Epithelial cell of prostate (primary cell): ENCODE measurements around the gene PPM1G.
"Not testable (repeated sequence)": the region's sequence is repeated elsewhere in the genome, so short reads cannot be mapped to it uniquely, and the experiment has no call there.

ENCODE experiments used
- DNase-seq: peaks from one replicate; pipeline ENCODE4 v3.0.0-alpha.2; 2011; ENCODE audit warnings: low read depth, low spot score
- H3K27ac ChIP-seq: fragments of 450-650 bp; 2 replicates; pipeline ENCODE4 v1.5.1; 2017; ENCODE audit warnings: mild to moderate bottlenecking

The PPM1G gene

GRCh38 chr2:27409321-27410073 is at the start of gene PPM1G:
Gene PPM1G, minus strand, starts transcription at chr2:27409591. Its CDS starts 169 bp downstream, at chr2:27409422.
- H3K27ac ChIP-seq = peak within 1 kb of the TSS; percentile 83
- DNase-seq = peak; percentile 73

- H3K27ac ChIP-seq = no peak overlapping the region
- DNase-seq = no peak
Measured at GRCh38 chr2:27453968-27454367, 44.6 kb upstream of the PPM1G start.

- no peak overlapping the region for H3K27ac ChIP-seq
- DNase-seq = no peak
Measured at GRCh38 chr2:27451095-27451494, 41.7 kb upstream of the PPM1G start.

- peak overlapping the region; percentile 30 for H3K27ac ChIP-seq
- peak; percentile 16 for DNase-seq
Measured at GRCh38 chr2:27448381-27448780, 39.0 kb upstream of the PPM1G start.

- H3K27ac ChIP-seq = peak overlapping the region; percentile 81
- peak; percentile 85 for DNase-seq
Measured at GRCh38 chr2:27446057-27446456, 36.7 kb upstream of the PPM1G start.

GRCh38 chr2:27445615-27446014 is 36.2 kb upstream of the PPM1G start:
- peak overlapping the region; percentile 81 for H3K27ac ChIP-seq
- DNase-seq = no peak

- peak overlapping the region; percentile 81 for H3K27ac ChIP-seq
- no peak for DNase-seq
Measured at GRCh38 chr2:27445155-27445554, 35.8 kb upstream of the PPM1G start.

GRCh38 chr2:27442920-27443282 is 33.5 kb upstream of the PPM1G start:
- H3K27ac ChIP-seq = peak overlapping the region; percentile 40
- no peak for DNase-seq

- H3K27ac ChIP-seq = peak within 1 kb of the TSS; percentile 40
- no peak for DNase-seq
Measured at GRCh38 chr2:27441958-27442919, 32.8 kb upstream of the PPM1G start, which contains the start of gene KRTCAP3. Gene KRTCAP3, plus strand, starts transcription at chr2:27442381. Its CDS starts 32 bp downstream, at chr2:27442413.

GRCh38 chr2:27441226-27441926 is 32.0 kb upstream of the PPM1G start:
- no peak overlapping the region for H3K27ac ChIP-seq
- DNase-seq = no peak

- no peak for DNase-seq
- no peak overlapping the region for H3K27ac ChIP-seq
Measured at GRCh38 chr2:27435628-27436027, 26.2 kb upstream of the PPM1G start.

- peak; percentile 22 for DNase-seq
- peak overlapping the region; percentile 94 for H3K27ac ChIP-seq
Measured at GRCh38 chr2:27431395-27431794, 22.0 kb upstream of the PPM1G start.

- H3K27ac ChIP-seq = peak overlapping the region; percentile 94
- peak; percentile 33 for DNase-seq
Measured at GRCh38 chr2:27428978-27429541, 19.7 kb upstream of the PPM1G start.

- DNase-seq = no peak
- peak within 1 kb of the TSS; percentile 94 for H3K27ac ChIP-seq
Measured at GRCh38 chr2:27428213-27428977, 19.0 kb upstream of the PPM1G start, which contains the start of gene NRBP1. Gene NRBP1, plus strand, starts transcription at chr2:27428631. Its CDS starts 4,643 bp downstream, at chr2:27433274.

GRCh38 chr2:27427863-27428212 is 18.4 kb upstream of the PPM1G start:
- H3K27ac ChIP-seq = peak overlapping the region; percentile 94
- DNase-seq = no peak

GRCh38 chr2:27425039-27425438 is 15.6 kb upstream of the PPM1G start:
- not testable (repeated sequence) for DNase-seq, H3K27ac ChIP-seq

- no peak for DNase-seq
- no peak overlapping the region for H3K27ac ChIP-seq
Measured at GRCh38 chr2:27422958-27423357, 13.6 kb upstream of the PPM1G start.

- DNase-seq = no peak
- no peak overlapping the region for H3K27ac ChIP-seq
Measured at GRCh38 chr2:27421660-27422250, 12.4 kb upstream of the PPM1G start.

- no peak for DNase-seq
Measured at GRCh38 chr2:27420996-27421395, 11.6 kb upstream of the PPM1G start.

More at GRCh38 chr2:27420996-27421395, 11.6 kb upstream of the PPM1G start:
- no peak overlapping the region for H3K27ac ChIP-seq
